Measurements from ENCODE around the gene PARD6G. TPM values are rescaled to one million over a fixed set of nuclear protein-coding genes. Genes with fewer than 3 reads are reported as not detected.

Gene PARD6G
- total and polyA plus RNA-seq, 7 donors, result 1.2 to 13.0 (median 7.8) TPM; not detected in 1

- no peak overlapping the region for H3K4me3 ChIP-seq
- H3K27me3 ChIP-seq, result no peaks in the 10 kb centered on the region
- H3K36me3 ChIP-seq, result no peaks in the 10 kb centered on the region
- intact Hi-C loops (cut with DNase I), result no loop called here
- no peaks in the 10 kb centered on the region for H3K9me3 ChIP-seq
- H3K4me1 ChIP-seq, result no peaks in the 10 kb centered on the region
- DNase-seq, result no peak
- 76 to 86% methylated on average over 13 of the region's 13 CpGs for WGBS, 2 donors
- no peak for TF ChIP-seq POLR2A (IDR thresholded peaks at IDR 0.05)
- TF ChIP-seq POLR2AphosphoS5 (IDR thresholded peaks at IDR 0.05), result no peak
- TF ChIP-seq EP300 (IDR thresholded peaks at IDR 0.05), result no peak
- TF ChIP-seq CTCF (IDR thresholded peaks at IDR 0.05), result no peak
- H3K27ac ChIP-seq, result no peak overlapping the region
These were observed 63.9 kb downstream of the PARD6G start for GRCh38 chr18:80183273-80184050.

GRCh38 chr18:80182855-80183254 lies 64.5 kb downstream of the PARD6G start:
- intact Hi-C loops (cut with DNase I), result no loop called here
- no peaks in the 10 kb centered on the region for H3K4me1 ChIP-seq
- no peaks in the 10 kb centered on the region for H3K9me3 ChIP-seq
- no peak overlapping the region for H3K27ac ChIP-seq
- 88% methylated on average over 9 of the region's 9 CpGs for WGBS, 2 donors
- H3K27me3 ChIP-seq, result no peaks in the 10 kb centered on the region
- TF ChIP-seq CTCF (IDR thresholded peaks at IDR 0.05) (no peak), EP300 (IDR thresholded peaks at IDR 0.05) (no peak), POLR2A (IDR thresholded peaks at IDR 0.05) (no peak), POLR2AphosphoS5 (IDR thresholded peaks at IDR 0.05) (no peak)
- no peak overlapping the region for H3K4me3 ChIP-seq
- no peak for DNase-seq
- no peaks in the 10 kb centered on the region for H3K36me3 ChIP-seq

GRCh38 chr18:80181642-80182461 lies 65.5 kb downstream of the PARD6G start:
- Histone ChIP-seq H3K36me3 (no peaks in the 10 kb centered on the region), H3K4me3 (no peak overlapping the region), H3K9me3 (no peaks in the 10 kb centered on the region), H3K27ac (no peak overlapping the region), H3K4me1 (no peaks in the 10 kb centered on the region), H3K27me3 (no peaks in the 10 kb centered on the region)
- TF ChIP-seq POLR2AphosphoS5 (IDR thresholded peaks at IDR 0.05), result no peak
- intact Hi-C loops (cut with DNase I), result no loop called here
- no peak for DNase-seq
- WGBS, 2 donors, result 74 to 79% methylated on average over 12 of the region's 12 CpGs

GRCh38 chr18:80180778-80181564 lies 66.3 kb downstream of the PARD6G start:
- H3K4me3 ChIP-seq, result no peak overlapping the region
- H3K36me3 ChIP-seq, result no peaks in the 10 kb centered on the region
- WGBS, 2 donors, result 90 to 92% methylated on average over 33 of the region's 33 CpGs
- TF ChIP-seq CTCF (IDR thresholded peaks at IDR 0.05), result no peak
- no peak for TF ChIP-seq POLR2AphosphoS5 (IDR thresholded peaks at IDR 0.05)
- H3K27me3 ChIP-seq, result no peaks in the 10 kb centered on the region
- no peaks in the 10 kb centered on the region for H3K9me3 ChIP-seq
- intact Hi-C loops (cut with DNase I), result no loop called here
- no peak overlapping the region for H3K27ac ChIP-seq
- peaks cover 0 to 4% (median 0%) of the 10 kb centered on the region in 4 donors for H3K4me1 ChIP-seq
- no peak for DNase-seq

All from sigmoid colon (tissue), 7 donors.